NCI-H460 (cell line): ENCODE results near the gene TYW1B. TPM values are rescaled to one million over a fixed set of nuclear protein-coding genes. Genes with fewer than 3 reads are reported as not detected.
"Not testable (repeated sequence)": the region's sequence is repeated elsewhere in the genome, so short reads cannot be mapped to it uniquely, and the experiment has no call there.

Experiments used
- DNase-seq: peaks from one replicate; pipeline ENCODE4 v3.0.0-alpha.2; 2016; ENCODE audit warnings: low read depth; ENCODE audit errors: extremely low read depth
- total RNA-seq: library from RNA; depleted of rRNA; stranded (reverse); fragments of >200 nt; shearing (Covaris generic); gene quantifications from 2 replicates; pipeline ENCODE4 v1.2.3, GENCODE V29; 2014

Gene TYW1B
- total RNA-seq, 1 experiment from 2014 or later: 1.2 TPM

- DNase-seq: not testable (repeated sequence)
Measured at GRCh38 chr7:72766994-72767393, 61.0 kb downstream of the TYW1B start.

DNA sequence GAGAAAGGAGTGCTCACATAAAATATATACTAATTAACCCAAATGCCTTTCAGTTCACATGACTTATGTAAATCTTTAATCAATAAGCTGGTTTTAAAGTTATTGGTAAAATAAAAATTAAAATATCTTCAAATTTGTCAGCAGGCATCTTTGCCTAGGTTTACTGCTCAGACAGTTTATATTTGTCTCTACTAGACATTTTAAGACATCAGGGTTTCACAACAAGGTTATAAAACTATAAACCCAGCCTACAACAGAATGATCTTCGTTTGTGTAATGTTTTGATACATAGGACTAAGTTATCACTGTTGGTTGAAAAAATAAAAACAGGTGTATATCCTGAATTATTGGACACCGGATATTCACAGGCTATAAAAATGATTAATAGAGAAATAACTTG lies 67.4 kb downstream of the TYW1B start:
- DNase-seq: no peak

DNA sequence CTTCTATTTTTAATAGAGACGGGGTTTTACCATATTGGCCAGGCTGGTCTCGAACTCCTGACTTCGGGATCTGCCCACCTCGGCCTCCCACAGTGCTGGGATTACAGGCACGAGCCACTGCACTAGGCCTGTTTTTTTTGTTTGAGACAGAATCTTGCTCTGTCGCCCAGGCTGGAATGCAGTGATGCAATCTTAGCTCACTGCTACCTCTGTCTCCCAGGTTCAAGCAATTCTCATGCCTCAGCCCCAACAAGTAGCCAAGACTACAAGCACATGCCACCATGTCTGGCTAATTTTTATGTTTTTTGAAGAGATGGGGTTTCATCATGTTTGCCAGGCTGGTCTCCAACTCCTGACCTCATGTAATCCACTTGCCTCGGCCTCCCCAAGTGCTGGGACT lies 73.7 kb downstream of the TYW1B start:
- no peak for DNase-seq

- DNase-seq: no peak
Measured at GRCh38 chr7:72753781-72754180, 74.2 kb downstream of the TYW1B start.

GRCh38 chr7:72753229-72753628 lies 74.8 kb downstream of the TYW1B start:
- not testable (repeated sequence) for DNase-seq

- DNase-seq: no peak
Measured at GRCh38 chr7:72751978-72752377, 76.0 kb downstream of the TYW1B start.

- no peak for DNase-seq
Measured at GRCh38 chr7:72751378-72751777, 76.6 kb downstream of the TYW1B start.

GRCh38 chr7:72748649-72749048 lies 79.4 kb downstream of the TYW1B start:
- DNase-seq: not testable (repeated sequence)

GRCh38 chr7:72744244-72744926 lies 83.6 kb downstream of the TYW1B start:
- DNase-seq: not testable (repeated sequence)

DNA sequence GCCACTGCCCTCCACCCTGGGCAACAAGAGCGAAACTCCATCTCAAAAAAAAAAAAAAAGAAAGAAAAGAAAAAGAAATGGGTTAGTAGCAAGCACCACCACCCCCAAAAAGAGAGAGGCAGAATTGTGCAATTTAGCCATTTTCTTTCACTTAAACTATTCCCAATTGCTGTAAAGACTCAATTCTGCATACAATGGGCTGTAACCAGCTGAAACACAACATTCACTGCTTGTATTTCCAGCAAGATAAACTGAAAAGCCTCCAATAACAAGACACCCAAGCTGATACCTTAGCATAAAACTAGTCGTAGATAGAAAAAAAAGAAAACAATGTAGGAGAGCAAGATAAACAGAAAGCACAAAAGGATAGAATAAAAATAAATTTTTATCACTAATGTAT lies 84.2 kb downstream of the TYW1B start:
- DNase-seq: not testable (repeated sequence)

DNA sequence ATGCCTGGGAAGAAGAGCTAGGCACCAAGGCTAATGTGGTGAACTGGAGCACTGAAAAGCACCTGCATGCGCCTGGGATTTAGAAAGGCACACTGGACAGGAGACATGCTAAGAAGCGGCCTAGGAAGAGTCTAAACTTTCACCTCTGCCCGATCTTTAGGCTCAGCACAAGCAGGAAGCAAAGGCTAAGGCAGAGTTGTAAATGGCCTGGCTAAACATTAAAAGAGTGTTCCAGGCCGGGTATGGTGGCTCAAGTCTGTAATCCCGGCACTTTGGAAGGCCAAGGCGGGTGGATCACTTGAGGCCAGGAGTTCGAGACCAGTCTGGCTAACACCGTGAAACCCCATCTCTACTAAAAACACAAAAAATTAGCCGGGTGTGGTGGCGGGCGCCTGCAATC lies 88.3 kb downstream of the TYW1B start:
- not testable (repeated sequence) for DNase-seq

DNA sequence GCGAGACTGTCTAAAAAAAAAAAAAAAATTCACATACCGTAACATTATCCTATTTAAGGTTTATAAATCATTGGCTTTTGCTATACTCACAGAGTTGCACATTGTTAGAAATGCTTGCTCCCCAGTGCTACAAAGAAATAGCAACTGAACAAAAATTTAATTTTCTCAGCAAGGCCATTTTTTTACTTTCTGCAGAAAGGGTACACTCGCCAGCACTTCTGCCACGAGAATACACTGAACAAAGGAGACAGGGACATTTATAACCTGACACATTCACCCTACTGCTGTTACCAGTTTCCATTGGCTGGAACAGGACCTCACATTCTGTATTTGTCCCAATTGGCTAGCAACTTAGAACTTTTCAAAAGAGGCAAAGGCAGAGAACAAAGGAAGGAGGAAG lies 92.1 kb downstream of the TYW1B start:
- DNase-seq: not testable (repeated sequence)

DNA sequence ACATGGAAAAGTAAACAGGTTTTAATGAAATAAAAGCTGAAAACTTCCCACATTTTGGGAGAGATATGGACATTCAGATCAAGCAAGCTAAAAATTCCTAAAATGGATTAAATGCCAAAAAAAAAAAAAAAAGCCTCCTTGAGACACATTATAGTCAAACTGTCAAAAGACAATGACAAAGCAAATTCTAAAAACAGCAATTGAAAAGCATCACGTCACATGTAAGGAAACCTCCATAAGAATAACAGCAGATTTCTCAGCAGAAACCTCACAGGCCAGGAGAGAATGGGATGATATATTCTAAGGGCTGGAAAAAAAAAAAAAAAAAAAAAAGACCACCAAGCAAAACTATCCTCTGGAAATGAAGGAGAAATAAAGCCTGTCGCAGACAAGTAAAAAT lies 97.2 kb downstream of the TYW1B start:
- not testable (repeated sequence) for DNase-seq

DNA sequence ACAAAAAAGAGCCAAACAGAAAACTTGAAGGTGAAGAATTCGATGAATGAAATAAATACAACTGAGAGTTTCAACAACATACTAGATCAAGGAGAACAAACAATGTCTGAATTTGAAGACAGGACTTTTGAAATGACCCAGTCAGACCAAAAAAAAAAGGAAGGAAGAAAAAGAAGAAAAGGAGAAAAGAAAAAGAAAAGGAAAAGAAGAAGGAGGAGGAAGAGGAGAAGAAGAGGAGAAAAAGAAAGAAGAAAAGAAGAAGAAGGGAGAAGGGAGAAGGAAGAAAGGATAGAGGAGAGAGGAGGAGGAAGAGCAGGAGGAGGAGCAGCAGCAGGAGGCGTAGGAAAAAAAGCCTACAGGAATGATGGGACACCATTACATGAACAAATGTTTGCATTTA lies 97.6 kb downstream of the TYW1B start:
- DNase-seq: not testable (repeated sequence)

DNA sequence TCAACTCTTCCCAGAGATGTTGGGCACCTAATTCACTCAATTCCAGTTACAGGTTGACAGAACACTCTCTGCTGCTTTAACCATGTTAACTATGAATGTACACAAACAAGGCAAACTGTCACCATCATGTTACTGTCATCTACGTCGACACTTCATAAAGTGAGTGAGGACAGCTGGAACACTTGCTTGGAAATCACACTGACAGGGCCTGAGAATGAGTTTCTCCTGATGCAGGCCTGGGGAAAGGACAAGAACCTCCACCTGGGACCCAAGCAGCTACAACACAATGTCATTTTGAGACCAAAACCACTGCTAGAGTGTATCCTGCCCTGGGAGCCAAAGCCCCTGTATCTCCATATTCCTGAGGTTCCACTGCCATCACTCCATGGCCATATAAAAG lies 98.9 kb downstream of the TYW1B start:
- not testable (repeated sequence) for DNase-seq

GRCh38 chr7:72722694-72723093 lies 105.3 kb downstream of the TYW1B start:
- DNase-seq: not testable (repeated sequence)

DNA sequence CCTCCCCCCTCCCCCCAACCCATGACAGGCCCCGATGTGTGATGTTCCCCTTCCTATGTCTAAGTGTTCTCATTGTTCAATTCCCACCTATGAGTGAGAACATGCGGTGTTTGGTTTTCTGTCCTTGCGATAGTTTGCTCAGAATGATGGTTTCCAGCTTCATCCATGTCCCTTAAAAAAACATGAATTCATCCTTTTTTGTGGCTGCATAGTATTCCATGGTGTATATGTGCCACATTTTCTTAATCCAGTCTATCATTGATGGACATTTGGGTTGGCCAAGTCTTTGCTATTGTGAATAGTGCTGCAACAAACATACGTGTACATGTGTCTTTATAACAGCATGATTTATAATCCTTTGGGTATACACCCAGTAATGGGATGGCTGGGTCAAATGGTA lies 107.1 kb downstream of the TYW1B start:
- not testable (repeated sequence) for DNase-seq

GRCh38 chr7:72717252-72717774 lies 110.7 kb downstream of the TYW1B start:
- not testable (repeated sequence) for DNase-seq

DNA sequence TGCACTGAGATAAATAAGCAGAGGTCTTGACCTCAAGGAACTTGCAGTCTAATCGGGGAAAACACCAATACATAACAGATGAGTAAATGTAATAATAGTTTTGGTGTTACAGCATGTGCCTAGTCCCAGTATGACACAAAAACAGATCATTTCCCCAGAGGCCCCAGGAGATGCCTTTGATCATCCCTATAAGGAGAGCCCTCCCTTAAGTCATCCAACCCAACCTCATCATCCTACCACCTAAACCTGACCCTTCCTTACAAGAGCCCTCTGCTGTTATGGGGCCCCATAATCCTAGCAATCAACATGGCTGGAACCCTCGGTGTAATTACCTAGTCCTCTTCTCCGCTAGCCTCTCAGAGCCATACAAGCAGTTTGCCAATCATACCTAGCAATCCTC lies 116.1 kb downstream of the TYW1B start:
- DNase-seq: not testable (repeated sequence)

- no peak for DNase-seq
Measured at GRCh38 chr7:72710983-72711382, 117.0 kb downstream of the TYW1B start.

- no peak for DNase-seq
Measured at GRCh38 chr7:72709909-72710308, 118.1 kb downstream of the TYW1B start.

- DNase-seq: not testable (repeated sequence)
Measured at GRCh38 chr7:72708371-72709050, 119.5 kb downstream of the TYW1B start.
